Breast epithelium (tissue), 4 donors: ENCODE measurements around the gene ARMC9. TPM values are rescaled to one million over a fixed set of nuclear protein-coding genes. Genes with fewer than 3 reads are reported as not detected.

Experiments used
- DNase-seq, 2 donors: peaks; one replicate each; pipeline ENCODE4 v3.0.0-alpha.2; 2019; ENCODE audit warnings: low spot score in 2 of 2
- H3K27ac ChIP-seq, 2 donors: fragments of 200-600 bp; sonication (generic) in 1 of 2; one replicate each; pipeline ENCODE4 v1.5.1; 2016 to 2019; ENCODE audit warnings: mild to moderate bottlenecking in 1 of 2
- H3K27me3 ChIP-seq, 2 donors: fragments of 200-600 bp; sonication (generic) in 1 of 2; one replicate each; pipeline versions ENCODE4 v1.5.1 to v1.6.0; 2017 to 2019; ENCODE audit warnings: control low read depth in 1 of 2, mild to moderate bottlenecking in 1 of 2
- H3K36me3 ChIP-seq: fragments of 200-600 bp; one replicate; pipeline ENCODE4 v1.5.1; 2019
- H3K4me1 ChIP-seq, 2 donors: fragments of 200-600 bp; sonication (generic); one replicate each; pipeline ENCODE4 v1.5.1; 2016 to 2019; ENCODE audit warnings: control low read depth in 1 of 2
- H3K4me3 ChIP-seq, 3 donors: fragments of 200-600 bp; sonication (generic); 1 replicate in 2 of 3; 2 replicates in 1 of 3; pipeline ENCODE4 v1.5.1; 2016 to 2019; ENCODE audit warnings: mild to moderate bottlenecking in 3 of 3, moderate library complexity in 2 of 3
- H3K9me3 ChIP-seq, 2 donors: fragments of 200-600 bp; sonication (generic) in 1 of 2; one replicate each; pipeline ENCODE4 v1.5.1; 2016 to 2019; ENCODE audit warnings: control low read depth in 1 of 2
- CTCF ChIP-seq, 3 donors: fragments of 450-650 bp; IDR thresholded peaks; one replicate each; pipeline ENCODE4 v1.5.1; 2016 to 2017; ENCODE audit warnings: antibody characterized with exemption in 3 of 3, mild to moderate bottlenecking in 3 of 3, moderate library complexity in 3 of 3
- POLR2A ChIP-seq: fragments of 450-650 bp; IDR thresholded peaks from one replicate; pipeline ENCODE4 v1.6.1; 2016; ENCODE audit warnings: antibody characterized with exemption, mild to moderate bottlenecking, moderate library complexity
- POLR2AphosphoS5 ChIP-seq, 3 donors: sonication (generic); formaldehyde crosslinking; IDR thresholded peaks; one replicate each; pipeline ENCODE4 v1.6.1; 2017; ENCODE audit warnings: antibody characterized with exemption in 3 of 3
- intact Hi-C: fragments of 100-400 bp; cut with DNase I; formaldehyde crosslinking; loops from one replicate; pipeline ENCODE4 v1.15.1; 2023; ENCODE audit warnings: low total_unique reads
- total RNA-seq, 3 donors: library from RNA; depleted of rRNA; stranded (reverse); fragments of >200 nt; gene quantifications; one replicate each; pipeline ENCODE4 v1.1.0, GENCODE V29; 2016

Gene ARMC9
- total RNA-seq, 3 donors from 2014 or later, result 4.0 to 20.8 (median 18.0) TPM

GRCh38 chr2:231418820-231419640 is 220.6 kb downstream of the ARMC9 start:
- no peak overlapping the region for H3K4me3 ChIP-seq
- H3K4me1 ChIP-seq, result no peaks in the 10 kb centered on the region
- no peaks in the 10 kb centered on the region for H3K36me3 ChIP-seq
- no peak for TF ChIP-seq CTCF (IDR thresholded peaks at IDR 0.05)
- TF ChIP-seq POLR2A, result no peak
- TF ChIP-seq POLR2AphosphoS5 (IDR thresholded peaks at IDR 0.05), result no peak
- intact Hi-C loops, result no loop called here
- no peak overlapping the region for H3K27ac ChIP-seq
- H3K9me3 ChIP-seq, result no peaks in the 10 kb centered on the region
- DNase-seq, result no peak
- no peaks in the 10 kb centered on the region for H3K27me3 ChIP-seq

- intact Hi-C loops, result loop anchor here (10.0 kb wide), 1 partner anchor 806 kb away; no protein-coding TSS in a partner anchor
- Histone ChIP-seq H3K4me1 (no peaks in the 10 kb centered on the region), H3K9me3 (no peaks in the 10 kb centered on the region), H3K36me3 (no peaks in the 10 kb centered on the region), H3K27ac (no peak overlapping the region), H3K4me3 (no peak overlapping the region), H3K27me3 (no peaks in the 10 kb centered on the region)
- TF ChIP-seq POLR2A, result no peak
- TF ChIP-seq CTCF (IDR thresholded peaks at IDR 0.05), result no peak
- DNase-seq, result no peak
Measured at GRCh38 chr2:231421051-231421580, 222.7 kb downstream of the ARMC9 start.

- H3K9me3 ChIP-seq, result no peaks in the 10 kb centered on the region
- no peak overlapping the region for H3K4me3 ChIP-seq
- DNase-seq, result no peak
- intact Hi-C loops, result loop anchor here (10.0 kb wide), 1 partner anchor 807 kb away; no protein-coding TSS in a partner anchor
- TF ChIP-seq POLR2AphosphoS5 (IDR thresholded peaks at IDR 0.05) (no peak), CTCF (IDR thresholded peaks at IDR 0.05) (no peak), POLR2A (no peak)
- no peaks in the 10 kb centered on the region for H3K27me3 ChIP-seq
- H3K36me3 ChIP-seq, result no peaks in the 10 kb centered on the region
- H3K4me1 ChIP-seq, result no peaks in the 10 kb centered on the region
- no peak overlapping the region for H3K27ac ChIP-seq
Measured at GRCh38 chr2:231422056-231422455, 223.6 kb downstream of the ARMC9 start.

GRCh38 chr2:231423176-231423575 is 224.7 kb downstream of the ARMC9 start:
- Histone ChIP-seq H3K27ac (no peak overlapping the region), H3K4me1 (no peaks in the 10 kb centered on the region), H3K9me3 (no peaks in the 10 kb centered on the region), H3K36me3 (no peaks in the 10 kb centered on the region), H3K27me3 (no peaks in the 10 kb centered on the region), H3K4me3 (no peak overlapping the region)
- DNase-seq, result no peak
- intact Hi-C loops, result loop anchor here (10.0 kb wide), 1 partner anchor 808 kb away; no protein-coding TSS in a partner anchor
- TF ChIP-seq POLR2A (no peak), POLR2AphosphoS5 (IDR thresholded peaks at IDR 0.05) (no peak), CTCF (IDR thresholded peaks at IDR 0.05) (no peak)

Other genes starting within 250 kb of the ARMC9 start
- not detected for gene SPATA3, start 202.5 kb upstream of the ARMC9 start, total RNA-seq
- gene C2orf72, start 161.1 kb upstream of the ARMC9 start, total RNA-seq, result 1 to 10 TPM in 2 of 3 donors, under 1 TPM in 1; 0.16 to 7.2 (median 1.3) TPM
- gene PSMD1, start 141.8 kb upstream of the ARMC9 start, total RNA-seq, result 10 to 100 TPM; 63.8 to 73.0 (median 69.2) TPM
- gene HTR2B, start 73.6 kb upstream of the ARMC9 start, total RNA-seq, result 1 to 10 TPM in 1 of 3 donors, under 1 TPM in 2; 0.29 to 1.4 (median 0.98) TPM
- gene B3GNT7, start 197.1 kb downstream of the ARMC9 start, total RNA-seq, result 1 to 10 TPM; 1.3 to 5.3 (median 2.3) TPM